ENCODE measurements around the gene TBPL2.

GRCh38 chr14:55436519-55436918 lies 3.9 kb downstream of the TBPL2 start:
- TF ChIP-seq PATZ1 (CRISPR knock-in tag; IDR thresholded peaks at IDR 0.05; ENCODE audit: borderline replicate concordance) (no peak), BACH2 (CRISPR knock-in tag; IDR thresholded peaks at IDR 0.05; ENCODE audit: borderline replicate concordance) (no peak), ZFP3 (CRISPR knock-in tag; IDR thresholded peaks at IDR 0.05) (no peak), ZNF565 (CRISPR knock-in tag; conservative IDR thresholded peaks at IDR 0.05; ENCODE audit: low read depth) (no peak), ZNF70 (CRISPR knock-in tag; IDR thresholded peaks at IDR 0.05) (no peak)

All from SK-N-SH treated with all-trans-retinoic acid at 6 μM for 48 hours (cell line).